SHP77 treated with DMSO at 0.1 percent for 48 hours (cell line): Measurements from ENCODE around the gene RRM2.
"Not testable (repeated sequence)": the region's sequence is repeated elsewhere in the genome, so short reads cannot be mapped to it uniquely, and the experiment has no call there.

Experiments
- DNase-seq: peaks from one replicate; lab custom pipeline; 2025; lab: John Stamatoyannopoulos, UW

RRM2 gene

DNA sequence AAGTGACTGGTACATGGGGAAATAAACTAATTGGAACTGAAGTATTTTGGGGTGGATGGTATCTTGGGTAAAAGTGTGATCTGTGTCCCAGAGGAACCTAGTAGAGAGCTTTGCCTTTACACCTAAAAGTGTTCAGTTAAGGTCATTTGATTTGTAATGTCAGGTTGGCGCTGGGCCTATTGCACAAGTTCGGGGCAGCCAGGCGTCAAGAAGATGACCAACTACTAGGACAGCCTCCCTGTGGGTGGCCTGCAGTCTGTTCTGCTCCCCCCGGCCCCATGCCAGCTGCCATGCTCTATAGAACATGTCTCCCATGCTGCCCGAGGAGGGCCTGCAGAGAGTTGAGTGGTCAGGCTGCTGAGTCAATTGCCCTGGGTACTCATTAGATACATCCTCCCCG is 10.1 kb downstream of the RRM2 start:
- no peak for DNase-seq

DNA sequence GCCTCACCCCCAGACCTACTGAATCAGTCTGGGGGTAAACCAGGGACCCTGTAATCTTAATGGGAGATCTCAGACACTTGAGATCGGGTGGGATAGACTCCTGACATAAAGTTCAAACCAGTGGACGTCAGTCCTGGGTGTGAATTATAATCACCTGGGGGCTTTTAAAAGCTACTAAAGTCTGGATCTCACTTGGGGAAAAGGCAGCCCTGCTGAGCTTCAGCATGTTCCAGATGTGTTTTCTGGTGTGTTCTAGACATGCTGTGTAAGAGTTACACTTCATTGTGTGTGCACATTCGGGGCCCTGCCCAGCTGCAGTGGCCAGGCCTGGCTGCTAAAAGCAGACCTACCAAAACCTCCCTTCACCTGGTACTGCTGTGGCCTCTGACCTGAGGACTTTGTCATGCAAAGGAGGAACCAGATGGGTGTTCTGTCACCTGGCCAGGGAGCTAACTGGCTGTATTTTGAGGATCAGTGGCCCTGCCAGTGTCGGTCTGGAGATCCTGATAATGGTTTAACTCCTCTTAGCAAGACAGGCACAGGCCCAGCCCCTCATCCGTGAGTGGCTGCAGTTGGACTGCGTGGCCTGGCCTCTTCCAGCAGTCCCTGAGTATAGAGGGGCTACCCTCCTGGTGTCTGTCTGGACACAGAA is 10.6 kb downstream of the RRM2 start:
- no peak for DNase-seq

DNA sequence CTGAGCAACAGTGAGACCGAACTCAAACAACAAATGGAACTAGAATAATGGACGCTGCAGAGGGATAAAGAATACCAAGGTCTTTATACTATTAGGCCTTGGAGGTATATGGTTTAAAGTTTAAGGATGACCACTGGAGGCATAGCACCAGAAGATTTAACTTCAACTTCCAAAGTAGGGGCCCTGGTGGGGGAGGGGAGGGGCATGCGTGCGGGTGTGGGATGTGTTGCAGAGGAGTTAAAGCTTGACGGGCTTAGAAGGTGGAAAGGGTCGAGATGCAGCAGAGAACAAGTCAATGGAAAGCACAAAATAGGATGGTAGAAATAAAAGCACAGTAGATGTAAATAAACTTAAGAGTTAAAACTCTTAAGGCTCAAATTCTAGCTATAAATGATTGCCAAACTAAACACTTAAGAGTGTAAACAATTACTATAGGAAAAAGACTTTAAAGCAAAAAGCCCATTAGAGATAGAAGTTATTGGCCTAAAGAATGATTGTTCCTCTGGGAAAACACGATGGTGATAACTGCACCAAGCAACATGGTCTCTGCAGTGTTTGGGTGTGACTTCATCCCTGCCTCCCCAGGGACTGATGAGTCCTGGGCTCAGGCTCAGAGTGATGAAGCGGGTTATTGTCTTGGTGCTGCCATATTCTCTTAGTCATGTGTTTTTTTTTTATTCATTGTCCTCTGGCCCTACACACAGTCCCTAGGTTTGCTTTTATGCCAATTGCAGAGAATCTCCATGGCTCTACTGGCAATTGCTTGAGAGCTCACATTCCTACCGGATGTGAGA is 13.0 kb downstream of the RRM2 start:
- no peak for DNase-seq

DNA sequence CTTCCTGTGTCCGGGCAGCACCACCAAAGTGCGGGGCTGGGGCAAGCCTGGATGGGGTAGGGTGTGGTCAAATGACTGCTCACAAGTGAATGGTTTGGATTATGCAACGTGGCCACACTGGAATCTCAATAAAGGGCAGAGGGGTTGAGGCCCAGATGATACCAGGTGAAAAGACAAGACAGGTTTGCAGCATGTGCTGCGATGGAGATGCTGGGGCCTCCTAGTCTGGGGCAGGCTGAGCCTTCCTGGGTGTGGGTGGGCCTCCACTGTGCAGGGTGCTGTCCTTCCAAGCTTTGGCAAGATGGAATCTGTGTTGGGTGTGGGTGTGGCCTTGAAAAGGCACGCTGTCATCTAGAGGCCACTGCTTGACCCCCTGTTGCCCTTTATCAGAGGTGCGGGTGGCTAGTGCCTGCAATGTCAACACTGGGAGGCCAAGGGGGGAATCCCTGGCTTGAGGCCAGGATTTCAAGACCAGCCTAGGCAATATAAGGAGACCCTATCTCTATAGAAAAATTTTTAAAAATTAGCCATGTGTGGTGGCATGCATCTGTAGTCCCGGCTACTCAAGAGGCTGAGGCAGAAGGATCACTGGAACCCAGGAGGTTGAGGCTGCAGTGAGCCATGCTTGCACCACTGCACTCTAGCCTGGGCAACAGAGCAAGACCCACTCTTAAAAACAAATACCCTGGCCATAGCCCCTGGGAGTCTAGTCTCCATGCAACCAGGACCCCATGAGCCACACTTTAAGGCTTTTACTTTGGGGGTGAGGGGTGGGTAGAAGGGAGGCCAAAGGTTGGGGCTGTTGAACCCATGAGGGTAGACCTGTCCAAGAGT is 13.8 kb downstream of the RRM2 start:
- no peak for DNase-seq

DNA sequence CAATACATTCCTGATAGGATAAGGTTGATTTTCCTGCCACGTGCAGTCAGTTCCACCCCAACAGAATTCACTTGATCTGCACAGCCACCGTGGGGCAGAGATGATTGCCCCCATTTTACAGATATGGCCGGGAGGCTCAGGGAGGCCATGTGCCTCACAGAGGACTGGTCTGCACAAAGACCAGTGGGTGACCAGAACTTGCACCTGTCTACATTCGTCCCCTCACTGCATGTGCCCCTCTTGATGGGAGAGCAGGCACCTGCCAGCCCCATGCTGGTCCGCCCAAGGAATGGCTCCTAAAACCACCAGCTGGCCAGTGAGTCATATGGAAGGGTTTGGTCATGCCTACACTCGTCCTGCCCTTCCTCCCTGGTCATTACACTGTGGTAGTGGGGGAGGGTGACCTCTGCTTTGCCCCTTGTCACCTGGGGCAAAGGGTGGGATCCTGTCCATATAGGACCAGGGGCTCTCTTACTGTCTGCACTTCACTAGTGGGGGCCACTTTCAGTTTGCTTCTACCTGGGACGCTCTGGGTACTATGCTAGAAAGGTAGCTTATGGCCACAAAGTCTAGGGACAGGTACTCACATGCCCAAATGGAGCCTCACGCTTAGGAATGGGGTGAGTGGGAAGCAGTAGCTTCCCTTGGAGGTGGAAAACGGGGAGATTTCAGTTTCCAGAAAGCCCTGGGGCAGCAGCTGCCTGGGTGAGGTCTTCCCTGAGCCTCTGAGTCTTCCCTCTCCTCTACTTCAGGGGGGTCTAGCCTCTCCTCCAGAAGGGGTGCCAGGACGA is 14.7 kb downstream of the RRM2 start:
- no peak for DNase-seq

DNA sequence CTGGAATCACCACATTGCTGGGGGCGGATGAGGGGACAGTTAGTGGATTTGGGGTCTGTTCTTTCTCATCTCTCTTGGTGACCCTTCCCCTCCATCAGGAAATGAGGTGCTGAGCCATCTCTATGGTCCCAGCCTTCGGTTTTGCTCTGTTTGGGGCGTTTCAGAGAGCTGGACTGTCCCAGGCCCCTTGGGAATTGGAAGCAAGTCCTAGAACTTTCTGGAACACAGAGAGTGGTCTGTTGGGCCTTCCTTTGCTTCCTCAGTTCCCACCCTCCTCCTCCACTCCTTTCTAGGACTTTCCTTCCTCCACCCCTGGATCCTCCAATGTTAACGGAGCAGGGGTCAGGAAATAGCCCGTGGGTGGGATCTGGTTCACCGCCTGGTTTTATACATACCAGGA is 17.0 kb downstream of the RRM2 start:
- no peak for DNase-seq

DNA sequence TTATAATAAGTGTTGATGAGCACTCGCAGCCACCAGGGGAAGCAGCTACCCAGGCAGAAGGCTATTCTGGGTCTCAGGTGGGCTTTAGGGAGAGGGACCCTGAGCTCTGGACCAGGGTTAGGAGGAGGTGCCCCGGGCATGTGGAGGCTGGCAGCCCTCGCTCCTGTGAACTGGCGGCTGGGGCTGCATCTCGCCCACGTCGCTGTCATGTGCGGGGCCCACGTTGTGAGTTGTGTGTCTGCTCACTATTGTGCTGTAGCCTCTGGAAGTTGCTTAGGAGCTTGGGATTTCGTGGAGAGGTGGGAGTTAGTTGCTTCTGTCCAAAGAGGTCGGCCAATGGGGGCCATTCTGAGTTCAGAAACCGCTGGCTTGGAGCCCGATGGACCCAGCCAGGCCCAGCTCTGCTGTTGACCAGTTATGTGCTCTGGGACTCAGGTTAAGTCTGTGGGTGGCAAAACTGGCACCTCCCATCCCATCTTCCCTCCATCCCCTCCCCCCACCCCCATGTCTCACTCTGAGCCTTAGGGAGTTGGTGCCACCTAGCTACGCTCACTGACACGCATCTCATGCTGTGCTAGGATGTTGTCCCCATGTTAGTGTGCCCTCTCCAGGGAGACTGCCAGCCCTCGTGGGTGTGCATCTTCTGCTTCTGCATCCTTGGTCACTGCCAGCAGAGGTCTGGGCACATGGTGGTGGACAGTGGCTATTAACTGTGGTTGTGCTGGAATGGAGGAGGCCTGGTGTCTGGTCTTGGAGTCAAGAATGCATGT is 18.5 kb downstream of the RRM2 start:
- no peak for DNase-seq

DNA sequence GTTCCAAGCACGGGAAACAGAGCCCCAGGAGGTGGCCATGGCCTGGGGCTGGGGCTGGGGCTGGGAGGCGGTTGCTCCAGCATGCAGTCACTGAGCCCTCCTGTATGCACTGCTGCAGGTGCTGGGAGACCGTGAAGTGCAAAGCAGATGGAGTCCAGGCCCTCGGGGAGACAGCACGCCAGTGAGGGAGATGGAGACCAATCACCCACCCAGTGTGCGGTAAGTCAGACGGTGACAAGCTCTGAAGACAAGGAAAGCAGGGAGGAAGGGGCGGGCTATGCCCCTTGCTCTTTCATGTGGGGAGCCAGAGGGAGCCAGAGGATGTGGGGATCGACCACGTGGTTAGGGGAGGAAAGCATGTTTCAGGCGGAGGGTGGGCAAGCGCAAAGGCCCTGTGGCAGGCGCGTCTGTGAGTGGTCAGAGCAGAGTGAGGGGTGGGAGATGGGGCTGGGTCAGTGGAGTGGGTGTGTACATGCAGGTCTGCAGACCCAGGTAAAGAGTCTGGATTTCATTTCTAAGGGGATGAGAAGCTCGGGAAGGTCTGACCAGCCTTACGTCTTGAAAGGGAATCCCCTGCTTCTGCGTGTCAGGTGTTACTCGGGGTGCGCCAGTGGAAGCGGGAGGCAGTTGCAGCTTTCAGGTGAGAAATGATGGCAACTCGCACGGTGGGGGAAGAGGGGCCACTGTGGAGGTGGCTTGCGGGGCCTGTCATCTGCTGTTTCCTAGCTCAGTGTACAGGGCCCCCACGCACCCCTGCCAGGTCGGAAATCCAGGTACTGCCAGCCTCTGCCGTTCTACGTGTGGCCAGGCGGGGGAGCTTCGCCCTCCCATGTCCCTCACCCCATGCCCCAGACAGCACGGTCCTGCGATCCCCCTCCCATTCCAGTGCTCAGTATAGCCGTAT is 19.4 kb downstream of the RRM2 start:
- DNase-seq, result peak; percentile 8

DNA sequence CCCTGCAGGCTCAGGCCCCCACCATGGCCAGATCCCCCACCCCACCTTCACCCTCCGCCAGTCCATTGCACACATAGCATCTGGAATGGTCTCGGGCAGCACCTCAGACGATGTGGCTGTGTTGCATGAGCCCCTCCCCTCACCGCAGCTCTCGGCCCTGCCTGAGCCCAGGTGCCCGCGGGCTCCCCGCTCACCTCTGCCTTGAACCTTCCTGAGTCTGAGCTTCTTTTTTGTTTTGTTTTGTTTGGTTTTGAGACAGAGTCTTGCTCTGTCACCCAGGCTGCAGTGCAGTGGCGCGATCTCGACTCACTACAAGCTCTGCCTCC is 20.1 kb downstream of the RRM2 start:
- DNase-seq, result no peak

DNA sequence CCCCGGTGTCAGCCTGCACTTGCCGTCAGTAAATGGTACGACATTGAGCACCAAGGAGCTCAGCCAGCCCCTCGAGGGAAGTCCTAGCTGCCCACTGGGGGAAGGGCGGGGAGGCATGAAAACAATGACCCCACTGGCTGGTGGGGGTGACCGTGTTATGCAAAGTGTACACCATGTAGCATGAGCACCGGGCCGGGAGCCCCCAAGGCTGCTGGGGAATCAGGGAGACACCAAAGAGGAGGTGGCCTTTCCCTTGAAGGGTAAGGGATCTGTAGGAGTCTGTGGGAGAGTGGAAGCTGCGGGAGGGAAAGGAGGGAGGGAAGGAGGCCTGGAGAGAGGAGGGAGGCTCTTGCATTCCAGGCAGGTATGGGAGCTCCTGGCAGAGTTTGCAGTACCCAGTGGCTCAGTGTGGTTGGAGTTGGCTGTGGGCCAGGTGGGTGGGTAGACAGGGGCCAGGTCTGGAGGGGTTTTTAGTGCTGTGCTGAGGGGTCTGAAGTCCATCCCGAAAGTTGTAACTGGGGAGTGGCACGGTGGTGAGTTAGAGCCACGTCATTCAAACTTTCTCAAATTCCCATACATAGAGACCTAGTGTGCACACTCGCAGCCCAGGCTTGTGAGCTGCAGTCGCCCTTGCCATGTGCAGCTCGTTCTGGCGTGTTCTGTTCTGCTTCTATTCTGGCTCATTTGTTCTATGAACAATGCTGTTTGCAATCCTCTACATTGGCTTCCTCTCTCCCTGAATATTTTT is 22.4 kb downstream of the RRM2 start:
- no peak for DNase-seq

DNA sequence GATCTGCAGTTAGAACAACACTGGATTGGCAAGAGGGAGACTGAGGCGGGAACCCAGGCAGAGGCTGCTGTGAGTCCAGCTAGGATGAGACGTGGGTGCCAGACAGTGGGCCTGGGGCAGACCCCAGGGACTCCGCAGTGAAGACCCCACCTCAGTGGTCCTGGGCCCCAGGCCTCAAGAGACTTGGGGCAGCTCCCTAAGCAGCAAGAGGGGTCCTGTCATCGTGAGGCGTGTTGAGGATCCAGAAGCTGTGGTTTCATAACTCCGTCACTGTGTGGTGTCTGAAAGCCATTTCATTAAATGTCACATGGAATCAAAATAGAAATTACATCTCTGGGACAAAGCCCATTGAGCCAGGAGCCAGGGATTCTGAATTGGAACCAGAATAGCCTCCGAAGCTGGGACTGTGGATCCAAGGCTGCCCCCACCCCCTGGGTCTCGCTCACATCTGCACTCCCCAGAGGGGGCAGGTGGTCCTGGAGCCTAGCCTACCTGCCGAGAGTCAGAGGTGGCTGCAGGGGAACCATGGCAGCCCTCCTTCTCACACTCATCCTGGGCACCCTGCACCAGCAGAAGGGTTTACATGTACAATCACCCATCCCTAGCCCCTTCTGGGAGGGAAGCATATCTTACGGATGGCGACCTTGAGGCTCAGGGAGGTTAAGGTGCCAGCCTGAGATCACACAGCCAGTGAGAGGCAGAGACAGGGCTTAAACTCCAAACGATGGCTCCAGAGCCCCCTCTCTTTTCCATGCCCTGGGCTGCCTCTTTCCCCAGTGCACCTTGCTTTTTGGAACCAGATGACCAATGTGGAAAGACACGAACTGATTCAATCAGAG is 23.2 kb downstream of the RRM2 start:
- DNase-seq, result no peak

DNA sequence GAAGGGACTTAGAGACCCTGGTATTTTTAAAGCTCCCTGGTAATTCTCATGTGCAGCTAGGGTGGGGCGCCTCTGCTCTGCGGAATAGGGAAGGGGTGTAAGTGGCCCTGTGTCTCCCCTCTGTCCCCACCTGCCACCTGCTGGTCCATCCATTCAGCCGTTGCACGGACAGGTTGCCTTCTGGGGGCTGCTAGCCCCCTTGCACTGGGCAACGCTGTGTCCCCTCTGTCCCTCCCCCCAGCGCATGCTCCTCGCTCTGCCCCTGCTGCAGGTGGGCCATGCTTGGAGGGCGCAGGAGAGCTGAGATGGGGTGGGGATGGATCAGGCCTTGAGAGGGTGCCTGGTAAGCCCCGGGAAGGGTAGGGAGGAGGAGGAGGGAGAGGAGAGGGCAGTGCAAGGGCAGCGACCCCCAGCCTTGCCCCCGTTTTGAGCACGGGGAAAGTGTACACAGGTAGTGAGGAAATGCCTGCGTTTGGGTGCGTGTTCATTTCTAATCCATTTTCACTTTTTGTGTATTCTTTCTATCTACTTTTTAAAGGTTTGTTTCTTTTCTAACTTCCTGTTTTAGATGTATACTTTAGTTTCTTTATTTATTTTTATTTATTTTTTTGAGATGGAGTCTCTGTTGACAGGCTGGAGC is 23.9 kb downstream of the RRM2 start:
- DNase-seq, result no peak

DNA sequence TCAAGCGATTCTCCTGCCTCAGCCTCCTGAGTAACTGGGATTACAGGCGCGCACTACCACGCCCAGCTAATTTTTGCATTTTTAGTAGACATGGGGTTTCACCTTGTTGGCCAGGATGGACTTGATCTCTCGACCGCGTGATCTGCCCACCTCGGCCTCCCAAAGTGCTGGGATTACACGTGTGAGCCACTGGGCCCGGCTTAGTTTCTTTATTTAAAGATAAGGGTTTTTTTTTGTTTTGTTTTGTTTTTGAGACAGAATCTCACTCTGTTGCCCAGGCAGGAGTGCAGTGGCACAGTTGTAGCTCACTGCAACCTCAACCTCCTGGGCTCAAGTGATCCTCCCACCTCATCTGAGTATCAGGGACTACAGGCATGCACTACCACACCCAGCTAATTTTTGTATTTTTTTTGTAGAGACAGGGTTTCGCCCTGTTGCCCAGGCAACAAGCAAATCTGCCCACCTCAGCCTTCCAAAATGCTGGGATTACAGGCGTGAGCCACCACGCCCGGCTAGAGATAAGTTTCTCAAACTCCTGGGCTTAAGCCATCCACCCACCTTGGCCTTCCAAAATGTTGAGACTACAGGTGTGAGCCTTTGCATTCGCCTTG is 24.6 kb downstream of the RRM2 start:
- not testable (repeated sequence) for DNase-seq

DNA sequence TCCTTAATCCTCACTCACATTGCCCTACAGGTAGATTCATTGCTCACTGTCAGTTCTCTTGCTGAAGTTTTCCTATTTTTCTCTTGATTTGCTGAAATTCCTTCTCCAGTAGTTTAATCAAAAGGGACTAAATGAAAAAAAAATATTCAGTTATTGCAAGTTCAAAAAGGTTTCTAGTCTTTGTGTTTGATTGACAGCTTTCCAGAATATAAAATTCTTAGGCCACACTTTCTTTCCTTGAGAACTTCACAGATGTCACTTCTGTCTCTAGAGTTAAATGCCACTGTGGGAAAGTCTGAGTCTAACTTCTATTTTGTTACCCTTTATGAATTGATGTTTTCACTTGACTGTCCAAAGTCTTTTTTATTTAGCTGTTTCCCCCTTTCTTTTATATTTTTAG is 25.7 kb downstream of the RRM2 start:
- no peak for DNase-seq

DNA sequence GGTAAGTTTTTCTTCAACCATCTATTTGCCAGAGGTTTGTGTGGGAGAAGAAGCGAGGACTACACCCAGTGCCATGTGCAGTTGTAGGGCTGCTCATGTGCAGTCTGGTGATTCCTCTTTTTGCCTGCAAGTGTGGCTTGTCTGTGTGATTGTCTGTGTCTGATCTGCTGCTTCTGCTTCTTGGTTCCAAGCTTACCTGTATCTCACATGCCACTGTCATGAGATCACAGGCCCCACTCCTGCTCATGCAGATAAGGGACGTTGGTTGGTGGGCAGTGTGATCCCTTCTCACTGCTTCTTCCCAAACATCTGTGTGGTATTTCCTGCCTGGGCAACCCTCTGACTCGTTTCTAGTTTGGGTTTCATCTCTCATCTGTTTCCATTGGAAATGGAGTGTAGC is 27.1 kb downstream of the RRM2 start:
- no peak for DNase-seq

DNA sequence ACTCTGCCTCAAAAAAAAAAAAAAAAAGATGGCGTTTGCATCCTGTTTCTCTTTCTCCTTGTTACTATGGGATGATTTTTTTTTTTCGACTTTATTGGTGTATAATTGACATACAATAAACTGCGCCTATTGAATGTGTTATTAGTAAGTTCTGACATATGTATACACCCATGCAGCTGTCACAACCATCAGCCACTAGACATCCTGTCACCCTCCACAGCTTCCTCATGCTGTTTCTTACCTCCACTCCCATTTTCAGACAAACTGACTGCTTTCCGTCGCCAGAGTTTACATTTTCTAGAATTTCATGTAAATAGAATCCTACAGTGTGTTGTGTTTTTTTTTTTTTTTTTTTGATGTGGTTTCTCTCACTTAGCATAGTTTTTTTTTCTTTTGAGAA is 27.9 kb downstream of the RRM2 start:
- DNase-seq, result no peak

DNA sequence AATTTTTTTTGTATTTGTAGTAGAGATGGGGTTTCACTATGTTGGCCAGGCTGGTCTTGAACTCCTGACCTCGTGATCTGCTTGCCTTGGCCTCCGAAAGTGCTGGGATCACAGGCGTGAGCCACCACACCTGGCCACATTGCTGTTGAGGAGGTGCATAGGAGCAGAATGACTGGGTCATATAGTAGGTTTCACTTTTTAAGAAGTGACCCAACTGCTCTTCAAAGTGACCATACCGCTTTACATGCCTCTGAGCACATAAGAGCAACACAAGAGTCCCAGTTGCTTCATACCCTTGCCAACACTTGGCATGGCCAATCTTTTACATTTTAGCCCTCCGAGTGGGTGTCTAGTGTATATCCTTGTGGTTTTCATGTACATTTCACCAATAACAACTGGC is 28.9 kb downstream of the RRM2 start:
- no peak for DNase-seq

DNA sequence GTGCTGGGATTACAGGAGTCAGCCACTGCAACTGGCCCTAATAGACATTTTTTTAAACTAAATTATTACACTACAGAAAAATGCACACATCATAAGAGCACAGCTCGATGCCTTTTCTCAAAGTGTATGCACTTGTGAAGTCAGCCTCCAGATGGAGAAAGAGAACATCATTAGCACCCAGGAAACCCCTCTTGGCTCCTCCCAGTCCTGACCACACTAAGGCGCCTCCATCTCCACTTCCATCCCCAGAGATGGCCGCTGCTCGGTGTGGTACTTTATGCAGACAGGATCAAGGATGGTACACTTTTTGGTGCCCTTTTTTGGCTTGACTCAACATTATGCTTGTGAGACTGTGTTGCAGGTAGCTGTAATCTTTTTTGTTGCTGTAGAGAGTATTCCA is 34.8 kb downstream of the RRM2 start:
- DNase-seq, result no peak
